Hepatocyte (in vitro differentiated cells): ENCODE results near the gene CA12.

Experiments
- CTCF ChIP-seq: fragments of 200-600 bp; sonication (generic); IDR thresholded peaks from 2 replicates; pipeline ENCODE4 v1.5.1; 2016; ENCODE audit warnings: antibody characterized with exemption, mild to moderate bottlenecking; ENCODE audit not compliant: poor library complexity
- EZH2 ChIP-seq: fragments of 200-600 bp; sonication (generic); IDR thresholded peaks from 2 replicates; pipeline ENCODE4 v1.6.1; 2016; ENCODE audit warnings: antibody characterized with exemption, mild to moderate bottlenecking, borderline replicate concordance
- EZH2phosphoT487 ChIP-seq: fragments of 200-600 bp; sonication (generic); IDR thresholded peaks from one replicate; pipeline ENCODE4 v1.6.1; 2018; ENCODE audit warnings: antibody characterized with exemption, mild to moderate bottlenecking, low read depth, moderate library complexity; ENCODE audit not compliant: unreplicated experiment, severe bottlenecking

GRCh38 chr15:63308491-63308890 is 73.2 kb downstream of the CA12 start:
- no peak for TF ChIP-seq EZH2
- no peak for TF ChIP-seq CTCF
- TF ChIP-seq EZH2phosphoT487, result no peak
